GM10847 (cell line): ENCODE results near the gene CCDC148.

Source experiments
- POLR2A ChIP-seq: IDR thresholded peaks from 2 replicates; pipeline ENCODE4 v1.6.1; 2011; ENCODE audit not compliant: insufficient read length; ENCODE audit errors: extremely low read depth

Gene CCDC148

GRCh38 chr2:158184556-158185343 lies 271.8 kb downstream of the CCDC148 start:
- TF ChIP-seq POLR2A = no peak

- TF ChIP-seq POLR2A = no peak
Measured at GRCh38 chr2:158184001-158184400, 272.6 kb downstream of the CCDC148 start.

GRCh38 chr2:158182676-158183295 lies 273.8 kb downstream of the CCDC148 start:
- no peak for TF ChIP-seq POLR2A

- no peak for TF ChIP-seq POLR2A
Measured at GRCh38 chr2:158181171-158181570, 275.4 kb downstream of the CCDC148 start.

- no peak for TF ChIP-seq POLR2A
Measured at GRCh38 chr2:158179660-158180059, 276.9 kb downstream of the CCDC148 start.

- no peak for TF ChIP-seq POLR2A
Measured at GRCh38 chr2:158178646-158179045, 277.9 kb downstream of the CCDC148 start.

- TF ChIP-seq POLR2A = no peak
Measured at GRCh38 chr2:158174956-158175355, 281.6 kb downstream of the CCDC148 start.

GRCh38 chr2:158174495-158174894 lies 282.1 kb downstream of the CCDC148 start:
- TF ChIP-seq POLR2A = no peak

GRCh38 chr2:158172719-158173118 lies 283.8 kb downstream of the CCDC148 start:
- no peak for TF ChIP-seq POLR2A

- TF ChIP-seq POLR2A = no peak
Measured at GRCh38 chr2:158154596-158154995, 302.0 kb downstream of the CCDC148 start.

GRCh38 chr2:158153270-158154015 lies 303.1 kb downstream of the CCDC148 start:
- no peak for TF ChIP-seq POLR2A

- TF ChIP-seq POLR2A = no peak
Measured at GRCh38 chr2:158144914-158145625, 311.5 kb downstream of the CCDC148 start.

- TF ChIP-seq POLR2A = no peak
Measured at GRCh38 chr2:158143703-158144360, 312.7 kb downstream of the CCDC148 start.

- TF ChIP-seq POLR2A = no peak
Measured at GRCh38 chr2:158142568-158143332, 313.8 kb downstream of the CCDC148 start.
